Measurements from ENCODE around the gene SCO2. TPM values are rescaled to one million over a fixed set of nuclear protein-coding genes. Genes with fewer than 3 reads are reported as not detected.

Gene SCO2
- total and polyA plus RNA-seq, 9 of the 15 experiments (the other 6 are each of a cell fraction or from before 2014, with no cell fraction given): 0.34 to 4.0 (median 1.1) TPM; not detected in 3

GRCh38 chr22:50485221-50486131 is 39.9 kb downstream of the SCO2 start (continued):
- TF ChIP-seq CHAMP1 (IDR thresholded peaks at IDR 0.05) (no peak), THRA (IDR thresholded peaks at IDR 0.05) (no peak), CBFA2T2 (conservative IDR thresholded peaks at IDR 0.05) (peak; percentile 43; the same call in 1 of the 2 replicates), ZBTB49 (CRISPR knock-in tag; IDR thresholded peaks at IDR 0.05; ENCODE audit: borderline replicate concordance) (no peak), RCOR1 (IDR thresholded peaks at IDR 0.05; ENCODE audit: borderline replicate concordance in 1 of 2, low read depth in 2 of 2, low read length in 2 of 2) (no peak), HMG20A (CRISPR knock-in tag; conservative IDR thresholded peaks at IDR 0.05) (no peak), ZFP30 (CRISPR knock-in tag; IDR thresholded peaks at IDR 0.05; ENCODE audit: borderline replicate concordance) (no peak), TRIM24 (IDR thresholded peaks at IDR 0.05) (peak in 1 of 2 experiments; percentile 22; a peak in 2 of 4 replicates), ZBTB34 (CRISPR knock-in tag; IDR thresholded peaks at IDR 0.05) (no peak), FOXM1 (IDR thresholded peaks at IDR 0.05; ENCODE audit: low read depth) (no peak), FOXM1 (CRISPR knock-in tag; IDR thresholded peaks at IDR 0.05; ENCODE audit: low read depth) (no peak), ZHX1 (conservative IDR thresholded peaks at IDR 0.05; ENCODE audit: low read length) (no peak), FOXO4 (CRISPR knock-in tag; IDR thresholded peaks at IDR 0.05) (no peak), NR2F6 (CRISPR knock-in tag; IDR thresholded peaks at IDR 0.05) (no peak)
